Keratinocyte (primary cell): ENCODE data around the gene QPRT. TPM values are rescaled to one million over a fixed set of nuclear protein-coding genes. Genes with fewer than 3 reads are reported as not detected.

Source experiments
- DNase-seq: peaks from one replicate; pipeline ENCODE4 v3.0.0-alpha.2; 2011; ENCODE audit warnings: low read depth, missing footprints, low spot score
- FAIRE-seq: peaks from 2 replicates; lab custom pipeline; 2011; peaks lifted over from hg19 to GRCh38; lab: Jason Lieb, UNC
- H2AFZ ChIP-seq: 2 replicates; pipeline ENCODE4 v1.6.0; 2012; ENCODE audit warnings: low read length, control low read depth, inconsistent platforms; ENCODE audit not compliant: control insufficient read depth
- H3K27ac ChIP-seq: 2 replicates; pipeline ENCODE4 v1.5.1; 2011; ENCODE audit warnings: low read length; ENCODE audit not compliant: control insufficient read depth, insufficient read depth
- H3K27me3 ChIP-seq: 3 replicates; pipeline ENCODE4 v1.6.0; 2011; ENCODE audit warnings: low read length; ENCODE audit not compliant: control insufficient read depth, insufficient read depth; ENCODE audit errors: extremely low read depth
- H3K36me3 ChIP-seq, 2 experiments: 2 replicates in 1 of 2; 3 replicates in 1 of 2; pipeline ENCODE4 v1.5.1; 2011; ENCODE audit warnings: low read length in 2 of 2, mild to moderate bottlenecking in 1 of 2; ENCODE audit not compliant: control insufficient read depth in 2 of 2, insufficient read depth in 2 of 2; ENCODE audit errors: extremely low read depth in 1 of 2
- H3K4me1 ChIP-seq: 3 replicates; pipeline ENCODE4 v1.5.1; 2011; ENCODE audit warnings: low read length; ENCODE audit not compliant: control insufficient read depth, insufficient read depth; ENCODE audit errors: extremely low read depth
- H3K4me2 ChIP-seq: 3 replicates; pipeline ENCODE4 v1.6.0; 2011; ENCODE audit warnings: low read depth, low read length; ENCODE audit not compliant: control insufficient read depth, insufficient read depth; ENCODE audit errors: extremely low read depth
- H3K4me3 ChIP-seq, 3 experiments: fragments of 200-600 bp in 1 of 3; sonication (generic) in 1 of 3; 2 replicates in 2 of 3; 3 replicates in 1 of 3; pipeline ENCODE4 v1.5.1; 2011 to 2016; ENCODE audit warnings: low read length in 3 of 3, mild to moderate bottlenecking in 3 of 3, control low read depth in 2 of 3, inconsistent platforms in 1 of 3, low read depth in 1 of 3, mixed read lengths in 1 of 3, mixed run types in 1 of 3, moderate library complexity in 1 of 3; ENCODE audit not compliant: control insufficient read depth in 2 of 3, insufficient read depth in 2 of 3; ENCODE audit errors: extremely low read depth in 1 of 3
- H3K79me2 ChIP-seq: 2 replicates; pipeline ENCODE4 v1.6.0; 2012; ENCODE audit warnings: low read length; ENCODE audit not compliant: control insufficient read depth, insufficient read depth
- H3K9ac ChIP-seq: 3 replicates; pipeline ENCODE4 v1.6.0; 2011; ENCODE audit warnings: low read length; ENCODE audit not compliant: control insufficient read depth, insufficient read depth; ENCODE audit errors: extremely low read depth
- H3K9me1 ChIP-seq: 3 replicates; pipeline ENCODE4 v1.6.0; 2011; ENCODE audit warnings: low read length; ENCODE audit not compliant: control insufficient read depth, insufficient read depth; ENCODE audit errors: extremely low read depth
- H3K9me3 ChIP-seq: 2 replicates; pipeline ENCODE4 v1.5.1; 2012; ENCODE audit warnings: low read depth, low read length; ENCODE audit not compliant: control insufficient read depth
- H4K20me1 ChIP-seq: 3 replicates; pipeline ENCODE4 v1.6.0; 2011; ENCODE audit warnings: low read length; ENCODE audit not compliant: control insufficient read depth, insufficient read depth; ENCODE audit errors: extremely low read depth
- EZH2 ChIP-seq: IDR thresholded peaks from one replicate; pipeline ENCODE4 v1.6.1; 2012; ENCODE audit warnings: inconsistent platforms, mild to moderate bottlenecking, low read length, moderate library complexity
- dilution Hi-C: fragments of 300-500 bp; cut with MboI; formaldehyde crosslinking; loops from one replicate; pipeline ENCODE4 v1.7.0; 2020; ENCODE audit warnings: low sequenced_read_pairs; ENCODE audit not compliant: extremely low pct_ligation_motif_present
- polyA plus RNA-seq, 5 experiments: library from polyadenylated mRNA; depleted of rRNA in 3 of 5; stranded (reverse) in 3 of 5; stranded (forward) in 1 of 5; unstranded in 1 of 5; fragments of >200 nt; gene quantifications; 1 replicate in 1 of 5; 2 replicates in 3 of 5; 3 replicates in 1 of 5; pipeline versions ENCODE4 v1.2.1 to v1.2.3, GENCODE V29; 2011 to 2012; ENCODE audit warnings: missing spikeins in 2 of 5, low read depth in 1 of 5, low replicate concordance in 1 of 5
- TF ChIP-seq, protein P1 (sequence below), 3 experiments: IDR thresholded peaks in 1 of 3; conservative IDR thresholded peaks in 1 of 3; optimal IDR thresholded peaks in 1 of 3; 2 replicates in 2 of 3; 3 replicates in 1 of 3; pipeline versions ENCODE3 to v1.5.1; 2011; ENCODE audit warnings: low read length in 3 of 3, mild to moderate bottlenecking in 3 of 3, moderate library complexity in 2 of 3, control low read depth in 1 of 3, inconsistent platforms in 1 of 3; ENCODE audit not compliant: insufficient read depth in 2 of 3; ENCODE audit errors: extremely low read depth in 1 of 3

QPRT gene
- polyA plus RNA-seq, 1 donor (not counting 4 experiments of a cell fraction or from before 2014, with no cell fraction given) = 8.8 TPM

DNA sequence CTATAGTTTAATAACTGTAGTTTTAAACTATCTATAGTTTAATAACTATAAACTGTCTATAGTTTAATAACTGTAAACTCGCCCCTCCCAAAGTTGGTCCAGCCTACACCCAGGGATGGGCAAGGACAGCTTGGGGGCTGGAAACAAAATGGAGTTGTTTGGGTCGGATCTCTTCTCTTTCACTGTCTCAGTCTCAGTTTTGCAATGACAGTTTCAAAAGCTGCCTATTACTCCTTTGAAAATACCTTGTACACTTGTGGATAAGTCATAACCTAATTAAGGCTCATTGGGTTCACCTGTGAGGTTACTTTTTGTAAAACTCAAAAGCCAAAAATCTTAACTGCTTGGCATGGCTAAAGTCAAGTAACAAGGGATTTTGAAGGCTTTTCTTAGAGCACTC lies 35.4 kb downstream of the QPRT start:
- H3K9me1 ChIP-seq = no peaks in the 10 kb centered on the region
- H3K27me3 ChIP-seq = no peaks in the 10 kb centered on the region
- FAIRE-seq (no peak), DNase-seq (no peak)
- H3K9ac ChIP-seq = no peak overlapping the region
- no peaks in the 10 kb centered on the region for H3K79me2 ChIP-seq
- dilution Hi-C loops = no loop called here
- H3K36me3 ChIP-seq = no peaks in the 10 kb centered on the region
- H2AFZ ChIP-seq = no peak overlapping the region
- peaks cover 9% of the 10 kb centered on the region for H3K4me1 ChIP-seq
- H4K20me1 ChIP-seq = no peaks in the 10 kb centered on the region
- no peak overlapping the region for H3K27ac ChIP-seq
- no peaks in the 10 kb centered on the region for H3K9me3 ChIP-seq
- H3K4me3 ChIP-seq = no peak overlapping the region
- no peak overlapping the region for H3K4me2 ChIP-seq
- TF ChIP-seq EZH2 = no peak
- TF ChIP-seq, protein P1, sequence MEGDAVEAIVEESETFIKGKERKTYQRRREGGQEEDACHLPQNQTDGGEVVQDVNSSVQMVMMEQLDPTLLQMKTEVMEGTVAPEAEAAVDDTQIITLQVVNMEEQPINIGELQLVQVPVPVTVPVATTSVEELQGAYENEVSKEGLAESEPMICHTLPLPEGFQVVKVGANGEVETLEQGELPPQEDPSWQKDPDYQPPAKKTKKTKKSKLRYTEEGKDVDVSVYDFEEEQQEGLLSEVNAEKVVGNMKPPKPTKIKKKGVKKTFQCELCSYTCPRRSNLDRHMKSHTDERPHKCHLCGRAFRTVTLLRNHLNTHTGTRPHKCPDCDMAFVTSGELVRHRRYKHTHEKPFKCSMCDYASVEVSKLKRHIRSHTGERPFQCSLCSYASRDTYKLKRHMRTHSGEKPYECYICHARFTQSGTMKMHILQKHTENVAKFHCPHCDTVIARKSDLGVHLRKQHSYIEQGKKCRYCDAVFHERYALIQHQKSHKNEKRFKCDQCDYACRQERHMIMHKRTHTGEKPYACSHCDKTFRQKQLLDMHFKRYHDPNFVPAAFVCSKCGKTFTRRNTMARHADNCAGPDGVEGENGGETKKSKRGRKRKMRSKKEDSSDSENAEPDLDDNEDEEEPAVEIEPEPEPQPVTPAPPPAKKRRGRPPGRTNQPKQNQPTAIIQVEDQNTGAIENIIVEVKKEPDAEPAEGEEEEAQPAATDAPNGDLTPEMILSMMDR (optimal IDR thresholded peaks at IDR 0.05 in 1 of 3, IDR thresholded peaks at IDR 0.05 in 1 of 3, conservative IDR thresholded peaks at IDR 0.05 in 1 of 3; ENCODE audit: extremely low read depth in 1 of 3, insufficient read depth in 2 of 3, low read length in 3 of 3) = no peak

DNA sequence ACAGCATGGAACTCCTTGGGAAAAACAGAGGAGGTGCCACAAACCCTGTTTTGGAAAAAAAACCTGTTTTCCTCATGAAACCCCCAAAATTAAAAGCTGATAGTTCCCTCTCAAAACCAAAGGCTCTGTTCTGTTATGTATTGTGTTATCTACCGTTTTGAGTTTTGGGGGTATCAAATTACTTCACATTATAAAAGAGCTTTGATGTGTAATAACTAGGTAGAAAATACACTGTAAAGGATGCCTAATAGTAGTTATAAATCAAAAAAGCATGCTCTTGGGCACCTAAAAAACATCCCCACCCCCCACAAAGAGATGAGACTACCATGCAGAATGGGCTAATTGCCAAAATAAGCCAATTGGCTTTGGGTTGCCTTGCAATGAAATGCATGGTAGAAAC lies 36.0 kb downstream of the QPRT start:
- no peak overlapping the region for H3K4me3 ChIP-seq
- H3K27me3 ChIP-seq = no peaks in the 10 kb centered on the region
- no peak overlapping the region for H3K27ac ChIP-seq
- H3K9me3 ChIP-seq = no peaks in the 10 kb centered on the region
- H3K4me1 ChIP-seq = peaks cover 8% of the 10 kb centered on the region
- no peak overlapping the region for H3K9ac ChIP-seq
- FAIRE-seq (no peak), DNase-seq (no peak)
- no peak overlapping the region for H2AFZ ChIP-seq
- no peaks in the 10 kb centered on the region for H3K9me1 ChIP-seq
- H3K4me2 ChIP-seq = no peak overlapping the region
- H3K79me2 ChIP-seq = no peaks in the 10 kb centered on the region
- no peak for TF ChIP-seq EZH2
- TF ChIP-seq, protein P1 (optimal IDR thresholded peaks at IDR 0.05 in 1 of 3, IDR thresholded peaks at IDR 0.05 in 1 of 3, conservative IDR thresholded peaks at IDR 0.05 in 1 of 3; ENCODE audit: extremely low read depth in 1 of 3, insufficient read depth in 2 of 3, low read length in 3 of 3) = no peak
- dilution Hi-C loops = no loop called here
- H4K20me1 ChIP-seq = no peaks in the 10 kb centered on the region
- no peaks in the 10 kb centered on the region for H3K36me3 ChIP-seq
